Activated B cell treated with CpG ODN at 0.5 μM for 24 hours (primary cell): ENCODE measurements around the gene UEVLD. TPM values are rescaled to one million over a fixed set of nuclear protein-coding genes. Genes with fewer than 3 reads are reported as not detected.

ENCODE experiments used
- ATAC-seq: fragments of 200-7000 bp; cut with Tn5 transposase; one replicate; pipeline ENCODE4 v1.10.0; 2021; ENCODE audit warnings: low read depth, mild to moderate bottlenecking, moderate library complexity
- CTCF ChIA-PET: fragments of 350-600 bp; sonication (Branson Sonifier 250); formaldehyde crosslinking; loops from one replicate; lab custom pipeline; 2021; ENCODE audit warnings: antibody characterized with exemption; lab: Charles Lee
- POLR2A ChIA-PET: fragments of 350-600 bp; sonication (Branson Sonifier 250); formaldehyde crosslinking; loops from one replicate; lab custom pipeline; 2021; ENCODE audit warnings: antibody characterized with exemption; lab: Charles Lee
- DNase-seq: peaks from one replicate; pipeline ENCODE4 v3.0.0; 2022
- H3K27ac Mint-ChIP-seq: one replicate; pipeline ENCODE4 v1.8.0; 2020; ENCODE audit warnings: mixed read lengths
- H3K27me3 Mint-ChIP-seq: one replicate; pipeline ENCODE4 v1.8.0; 2021; ENCODE audit warnings: mixed read lengths
- H3K36me3 Mint-ChIP-seq: one replicate; pipeline ENCODE4 v1.8.0; 2021; ENCODE audit warnings: low read depth, mixed read lengths
- H3K4me1 Mint-ChIP-seq: one replicate; pipeline ENCODE4 v1.8.0; 2021; ENCODE audit warnings: mixed read lengths
- H3K4me3 Mint-ChIP-seq: one replicate; pipeline ENCODE4 v1.8.0; 2020; ENCODE audit warnings: mild to moderate bottlenecking, mixed read lengths
- H3K9me3 Mint-ChIP-seq: one replicate; pipeline ENCODE4 v1.8.0; 2020; ENCODE audit warnings: mixed read lengths
- intact Hi-C: fragments of 100-400 bp; cut with micrococcal nuclease; formaldehyde crosslinking; loops from one replicate; pipeline ENCODE4 v1.15.1; 2024
- total RNA-seq: library from RNA; stranded (reverse); gene quantifications from 2 replicates; pipeline ENCODE4 v1.2.3, GENCODE V29; 2022
- TF ChIP-seq, protein P1 (sequence below): fragments of 200-600 bp; IDR thresholded peaks from one replicate; pipeline ENCODE4 v1.8.0; 2022; ENCODE audit warnings: antibody characterized with exemption, mild to moderate bottlenecking

The UEVLD gene
- total RNA-seq, 1 donor from 2014 or later: 18.0 TPM

- DNase-seq: no peak
- TF ChIP-seq, protein P1, sequence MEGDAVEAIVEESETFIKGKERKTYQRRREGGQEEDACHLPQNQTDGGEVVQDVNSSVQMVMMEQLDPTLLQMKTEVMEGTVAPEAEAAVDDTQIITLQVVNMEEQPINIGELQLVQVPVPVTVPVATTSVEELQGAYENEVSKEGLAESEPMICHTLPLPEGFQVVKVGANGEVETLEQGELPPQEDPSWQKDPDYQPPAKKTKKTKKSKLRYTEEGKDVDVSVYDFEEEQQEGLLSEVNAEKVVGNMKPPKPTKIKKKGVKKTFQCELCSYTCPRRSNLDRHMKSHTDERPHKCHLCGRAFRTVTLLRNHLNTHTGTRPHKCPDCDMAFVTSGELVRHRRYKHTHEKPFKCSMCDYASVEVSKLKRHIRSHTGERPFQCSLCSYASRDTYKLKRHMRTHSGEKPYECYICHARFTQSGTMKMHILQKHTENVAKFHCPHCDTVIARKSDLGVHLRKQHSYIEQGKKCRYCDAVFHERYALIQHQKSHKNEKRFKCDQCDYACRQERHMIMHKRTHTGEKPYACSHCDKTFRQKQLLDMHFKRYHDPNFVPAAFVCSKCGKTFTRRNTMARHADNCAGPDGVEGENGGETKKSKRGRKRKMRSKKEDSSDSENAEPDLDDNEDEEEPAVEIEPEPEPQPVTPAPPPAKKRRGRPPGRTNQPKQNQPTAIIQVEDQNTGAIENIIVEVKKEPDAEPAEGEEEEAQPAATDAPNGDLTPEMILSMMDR: no peak
- ChIA-PET CTCF (no interaction called here), POLR2A (interaction anchor here (0.7 kb wide), 1 partner anchor 476 kb away, joined by 6 read pairs; the partner anchor contains the start of gene SAAL1)
- Mint-ChIP-seq H3K9me3 (no peaks in the 10 kb centered on the region), H3K36me3 (peaks cover 18% of the 10 kb centered on the region), H3K27ac (no peak overlapping the region), H3K27me3 (no peaks in the 10 kb centered on the region), H3K4me3 (no peak overlapping the region), H3K4me1 (no peaks in the 10 kb centered on the region)
- intact Hi-C loops: no loop called here
- ATAC-seq: no peak
Observed at GRCh38 chr11:18581825-18582224, 6.7 kb downstream of the UEVLD start.

GRCh38 chr11:18580113-18580766 is 8.3 kb downstream of the UEVLD start:
- Mint-ChIP-seq H3K4me1 (no peaks in the 10 kb centered on the region), H3K27me3 (no peaks in the 10 kb centered on the region), H3K36me3 (peaks cover 28% of the 10 kb centered on the region), H3K27ac (no peak overlapping the region), H3K4me3 (no peak overlapping the region), H3K9me3 (no peaks in the 10 kb centered on the region)
- DNase-seq (no peak), ATAC-seq (no peak)
- TF ChIP-seq, protein P1: no peak
- CTCF ChIA-PET: no interaction called here
- POLR2A ChIA-PET: interaction anchor here (0.6 kb wide), 1 partner anchor 8 kb away, joined by 5 read pairs; no protein-coding TSS in a partner anchor
- intact Hi-C loops: no loop called here

GRCh38 chr11:18578975-18579598 is 9.4 kb downstream of the UEVLD start:
- ATAC-seq (no peak), DNase-seq (no peak)
- intact Hi-C loops: no loop called here
- H3K4me3 Mint-ChIP-seq: no peak overlapping the region
- POLR2A ChIA-PET: no interaction called here
- CTCF ChIA-PET: no interaction called here
- H3K27me3 Mint-ChIP-seq: no peaks in the 10 kb centered on the region
- no peaks in the 10 kb centered on the region for H3K4me1 Mint-ChIP-seq
- TF ChIP-seq, protein P1: no peak
- no peak overlapping the region for H3K27ac Mint-ChIP-seq
- H3K9me3 Mint-ChIP-seq: no peaks in the 10 kb centered on the region
- H3K36me3 Mint-ChIP-seq: peaks cover 38% of the 10 kb centered on the region

GRCh38 chr11:18575361-18575760 is 13.2 kb downstream of the UEVLD start:
- no peaks in the 10 kb centered on the region for H3K4me1 Mint-ChIP-seq
- no peaks in the 10 kb centered on the region for H3K27me3 Mint-ChIP-seq
- TF ChIP-seq, protein P1: no peak
- DNase-seq (no peak), ATAC-seq (no peak)
- no peaks in the 10 kb centered on the region for H3K9me3 Mint-ChIP-seq
- ChIA-PET POLR2A (no interaction called here), CTCF (no interaction called here)
- H3K36me3 Mint-ChIP-seq: peaks cover 62% of the 10 kb centered on the region
- no peak overlapping the region for H3K4me3 Mint-ChIP-seq
- intact Hi-C loops: no loop called here
- no peak overlapping the region for H3K27ac Mint-ChIP-seq

DNA sequence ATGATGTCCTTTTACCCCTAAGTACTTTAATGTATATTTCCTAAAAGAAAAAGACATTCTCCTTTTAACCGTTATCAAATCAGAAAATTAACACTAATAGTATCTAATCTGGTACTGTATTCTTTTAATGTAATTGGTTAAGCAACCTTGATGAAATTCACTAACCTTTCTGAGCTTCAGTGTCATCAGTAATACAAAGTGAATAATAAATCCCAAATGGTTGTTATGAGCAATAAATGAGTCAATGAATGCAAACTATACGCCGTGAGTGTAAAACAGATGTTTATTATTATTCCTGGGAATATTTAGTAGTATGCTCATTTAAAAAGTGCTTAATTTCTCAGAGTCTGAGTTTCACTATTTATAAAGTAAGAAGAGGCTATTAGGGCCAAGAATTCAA is 21.5 kb downstream of the UEVLD start:
- Mint-ChIP-seq H3K27ac (no peak overlapping the region), H3K9me3 (no peaks in the 10 kb centered on the region), H3K27me3 (no peaks in the 10 kb centered on the region), H3K4me1 (no peaks in the 10 kb centered on the region), H3K4me3 (no peak overlapping the region), H3K36me3 (peaks cover 52% of the 10 kb centered on the region)
- CTCF ChIA-PET: interaction anchor here (0.9 kb wide), 1 partner anchor 165 kb away, joined by 3 read pairs; no protein-coding TSS in a partner anchor
- ATAC-seq: no peak
- TF ChIP-seq, protein P1: no peak
- POLR2A ChIA-PET: no interaction called here
- intact Hi-C loops: no loop called here
- no peak for DNase-seq
